OCI-LY3 (cell line): ENCODE measurements around the gene TGIF1.

Source experiments
- EZH2phosphoT487 ChIP-seq: fragments of 200-600 bp; shearing (Covaris generic); IDR thresholded peaks from 2 replicates; pipeline ENCODE4 v1.6.1; 2018; ENCODE audit warnings: antibody characterized with exemption, mixed run types, low read depth
- TF ChIP-seq, protein P1 (sequence below): fragments of 200-600, 300-600 bp; sonication (generic); IDR thresholded peaks from 2 replicates; pipeline ENCODE4 v1.5.1; 2014; ENCODE audit warnings: antibody characterized with exemption, low read length, low read depth

DNA sequence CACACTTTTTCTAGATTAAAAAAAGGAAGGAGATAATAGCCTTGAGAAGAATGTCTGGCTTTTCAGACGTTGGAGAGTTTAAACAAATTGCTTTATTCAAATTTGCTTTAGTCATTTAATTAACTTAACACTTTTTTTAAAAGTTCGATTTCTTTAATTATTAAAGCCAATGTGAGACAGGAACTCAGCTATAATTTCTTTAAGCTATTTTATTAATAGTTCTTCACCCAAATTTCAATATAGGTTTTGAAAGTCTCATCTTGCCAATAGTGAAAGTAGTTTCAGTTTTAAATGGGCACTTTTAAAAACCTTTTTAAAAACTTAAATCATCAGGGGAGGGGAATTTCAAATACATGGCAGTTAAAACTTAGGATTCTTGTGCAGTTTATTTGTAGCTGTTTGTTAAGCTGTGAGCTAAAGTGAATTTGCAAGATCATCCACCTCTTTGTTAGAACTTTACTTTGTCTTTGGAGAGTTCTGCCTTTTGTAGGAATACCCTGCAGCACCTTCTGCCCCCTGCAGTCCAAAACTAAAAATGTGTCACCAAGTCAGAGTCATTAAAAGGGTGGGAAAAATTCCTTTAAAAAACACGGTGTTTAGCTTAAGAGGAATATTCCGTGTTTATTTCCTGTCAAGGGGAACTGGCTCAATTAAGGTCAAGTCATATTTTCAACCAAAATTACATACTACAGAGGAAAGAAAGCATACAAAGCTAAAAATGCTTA, 4.6 kb downstream of the TGIF1 start:
- TF ChIP-seq, protein P1, sequence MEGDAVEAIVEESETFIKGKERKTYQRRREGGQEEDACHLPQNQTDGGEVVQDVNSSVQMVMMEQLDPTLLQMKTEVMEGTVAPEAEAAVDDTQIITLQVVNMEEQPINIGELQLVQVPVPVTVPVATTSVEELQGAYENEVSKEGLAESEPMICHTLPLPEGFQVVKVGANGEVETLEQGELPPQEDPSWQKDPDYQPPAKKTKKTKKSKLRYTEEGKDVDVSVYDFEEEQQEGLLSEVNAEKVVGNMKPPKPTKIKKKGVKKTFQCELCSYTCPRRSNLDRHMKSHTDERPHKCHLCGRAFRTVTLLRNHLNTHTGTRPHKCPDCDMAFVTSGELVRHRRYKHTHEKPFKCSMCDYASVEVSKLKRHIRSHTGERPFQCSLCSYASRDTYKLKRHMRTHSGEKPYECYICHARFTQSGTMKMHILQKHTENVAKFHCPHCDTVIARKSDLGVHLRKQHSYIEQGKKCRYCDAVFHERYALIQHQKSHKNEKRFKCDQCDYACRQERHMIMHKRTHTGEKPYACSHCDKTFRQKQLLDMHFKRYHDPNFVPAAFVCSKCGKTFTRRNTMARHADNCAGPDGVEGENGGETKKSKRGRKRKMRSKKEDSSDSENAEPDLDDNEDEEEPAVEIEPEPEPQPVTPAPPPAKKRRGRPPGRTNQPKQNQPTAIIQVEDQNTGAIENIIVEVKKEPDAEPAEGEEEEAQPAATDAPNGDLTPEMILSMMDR = peak; percentile 82
- TF ChIP-seq EZH2phosphoT487 = no peak
